Measurements from ENCODE around the gene FGF22.

- TF ChIP-seq TP53 (CRISPR knock-in tag; conservative IDR thresholded peaks at IDR 0.05) = no peak
- no peak for TF ChIP-seq SRSF9 (IDR thresholded peaks at IDR 0.05; ENCODE audit: borderline replicate concordance, insufficient read depth, low read depth, low read length, poor library complexity, severe bottlenecking)
- no peak for TF ChIP-seq ZNF33A (CRISPR knock-in tag; IDR thresholded peaks at IDR 0.05; ENCODE audit: borderline replicate concordance)
- TF ChIP-seq TCF7 (IDR thresholded peaks at IDR 0.05; ENCODE audit: low read depth) = no peak
- TF ChIP-seq XRCC5 (optimal IDR thresholded peaks at IDR 0.05; ENCODE audit: low read length) = no peak
- no peak for TF ChIP-seq SP1 (IDR thresholded peaks at IDR 0.05)
- TF ChIP-seq SP1 (CRISPR knock-in tag; IDR thresholded peaks at IDR 0.05) = no peak
- TF ChIP-seq NFRKB (IDR thresholded peaks at IDR 0.05) = no peak
- no peak for TF ChIP-seq SETDB1 (CRISPR knock-in tag; IDR thresholded peaks at IDR 0.05; ENCODE audit: borderline replicate concordance)
- no peak for TF ChIP-seq TFAP4 (IDR thresholded peaks at IDR 0.05; ENCODE audit: borderline replicate concordance, low read depth)
- TF ChIP-seq ASH2L (IDR thresholded peaks at IDR 0.05; ENCODE audit: insufficient read length, low read depth, low read length) = no peak
Observed at GRCh38 chr19:650121-650520, 10.4 kb downstream of the FGF22 start.
